HG03097 (cell line): Measurements from ENCODE around the gene PRKG2.
"Not testable (repeated sequence)": the region's sequence is repeated elsewhere in the genome, so short reads cannot be mapped to it uniquely, and the experiment has no call there.

ENCODE experiments used
- ATAC-seq: cut with Tn5 transposase; IDR thresholded peaks from one replicate; pipeline ENCODE4 v1.9.1; 2021; ENCODE audit not compliant: unreplicated experiment, low FRiP score

PRKG2 gene

GRCh38 chr4:81164126-81164525 lies 50.9 kb downstream of the PRKG2 start:
- no peak for ATAC-seq

GRCh38 chr4:81162752-81163458 lies 52.1 kb downstream of the PRKG2 start:
- ATAC-seq = no peak

GRCh38 chr4:81153714-81154323 lies 61.2 kb downstream of the PRKG2 start:
- not testable (repeated sequence) for ATAC-seq

- no peak for ATAC-seq
Observed at GRCh38 chr4:81152839-81153713, 61.9 kb downstream of the PRKG2 start.

- no peak for ATAC-seq
Observed at GRCh38 chr4:81149976-81150375, 65.0 kb downstream of the PRKG2 start.

- ATAC-seq = no peak
Observed at GRCh38 chr4:81148576-81148975, 66.4 kb downstream of the PRKG2 start.

- ATAC-seq = no peak
Observed at GRCh38 chr4:81146466-81146865, 68.6 kb downstream of the PRKG2 start.

- no peak for ATAC-seq
Observed at GRCh38 chr4:81143183-81143582, 71.8 kb downstream of the PRKG2 start.

GRCh38 chr4:81142744-81143143 lies 72.3 kb downstream of the PRKG2 start:
- ATAC-seq = no peak

- ATAC-seq = no peak
Observed at GRCh38 chr4:81137894-81138293, 77.1 kb downstream of the PRKG2 start.

GRCh38 chr4:81137446-81137845 lies 77.6 kb downstream of the PRKG2 start:
- no peak for ATAC-seq

GRCh38 chr4:81136161-81136905 lies 78.7 kb downstream of the PRKG2 start:
- ATAC-seq = no peak

GRCh38 chr4:81135501-81135900 lies 79.5 kb downstream of the PRKG2 start:
- ATAC-seq = no peak

- ATAC-seq = no peak
Observed at GRCh38 chr4:81131563-81131962, 83.5 kb downstream of the PRKG2 start.

GRCh38 chr4:81131066-81131465 lies 84.0 kb downstream of the PRKG2 start:
- no peak for ATAC-seq

GRCh38 chr4:81130569-81130968 lies 84.5 kb downstream of the PRKG2 start:
- ATAC-seq = no peak

- ATAC-seq = no peak
Observed at GRCh38 chr4:81120055-81120454, 95.0 kb downstream of the PRKG2 start.

GRCh38 chr4:81118086-81118485 lies 96.9 kb downstream of the PRKG2 start:
- ATAC-seq = no peak

GRCh38 chr4:81116566-81116965 lies 98.5 kb downstream of the PRKG2 start:
- no peak for ATAC-seq

GRCh38 chr4:81113024-81113423 lies 102.0 kb downstream of the PRKG2 start:
- no peak for ATAC-seq

- ATAC-seq = no peak
Observed at GRCh38 chr4:81109356-81109755, 105.7 kb downstream of the PRKG2 start.
